Prostate gland (tissue), 2 donors: ENCODE measurements around the gene E4F1.

ENCODE experiments used
- CTCF ChIP-seq, 4 experiments: fragments of 200-600 bp in 2 of 4; fragments of 450-650 bp in 2 of 4; sonication (generic) in 2 of 4; IDR thresholded peaks; 1 replicate in 3 of 4; 2 replicates in 1 of 4; pipeline ENCODE4 v1.5.1; 2016 to 2019; ENCODE audit warnings: antibody characterized with exemption in 4 of 4, mild to moderate bottlenecking in 2 of 4, moderate library complexity in 2 of 4
- POLR2A ChIP-seq: fragments of 450-650 bp; IDR thresholded peaks from one replicate; pipeline ENCODE4 v1.6.1; 2016; ENCODE audit warnings: antibody characterized with exemption, mild to moderate bottlenecking
- POLR2AphosphoS5 ChIP-seq: sonication (generic); formaldehyde crosslinking; IDR thresholded peaks from one replicate; pipeline ENCODE4 v1.6.1; 2017; ENCODE audit warnings: antibody characterized with exemption

GRCh38 chr16:2190002-2190658, 33.3 kb upstream of the E4F1 start:
- TF ChIP-seq CTCF (IDR thresholded peaks at IDR 0.05), result no peak
- no peak for TF ChIP-seq POLR2AphosphoS5
- no peak for TF ChIP-seq POLR2A
